Erythroblast (primary cell): Measurements from ENCODE around the gene OR2M2.

Experiments
- DNase-seq, 2 experiments: peaks; one replicate each; lab custom pipeline; 2025; lab: John Stamatoyannopoulos, UW
- GATA1 ChIP-seq: IDR thresholded peaks from 2 replicates; pipeline ENCODE4 v1.6.1; 2011; ENCODE audit warnings: low read depth, mild to moderate bottlenecking, control low read depth, low read length, moderate library complexity
- POLR2A ChIP-seq: IDR thresholded peaks from 2 replicates; pipeline ENCODE4 v1.6.1; 2011; ENCODE audit warnings: mild to moderate bottlenecking, low read length

OR2M2 gene

GRCh38 chr1:248174521-248174920, at the start of gene OR2M2:
OR2M2 (plus strand) TSS chr1:248174821; CDS start chr1:248179986, 5,165 bp downstream.
- no peak for DNase-seq
- no peak for TF ChIP-seq GATA1

GRCh38 chr1:248127653-248128052, 47.0 kb upstream of the OR2M2 start:
- TF ChIP-seq GATA1 (no peak), POLR2A (no peak)
- DNase-seq, result no peak

- TF ChIP-seq GATA1 (no peak), POLR2A (no peak)
- no peak for DNase-seq
These were observed 37.8 kb upstream of the OR2M2 start for GRCh38 chr1:248136811-248137210.

GRCh38 chr1:248140846-248141245, 33.8 kb upstream of the OR2M2 start:
- no peak for DNase-seq
- TF ChIP-seq POLR2A (no peak), GATA1 (no peak)

- no peak for TF ChIP-seq POLR2A
- TF ChIP-seq GATA1, result no peak
- DNase-seq, result no peak
These were observed 31.3 kb upstream of the OR2M2 start for GRCh38 chr1:248143311-248143710.

- TF ChIP-seq GATA1 (no peak), POLR2A (no peak)
- DNase-seq, result no peak
These were observed 30.0 kb upstream of the OR2M2 start, which contains the start of gene OR2M5 for GRCh38 chr1:248144513-248145198. OR2M5 (plus strand) TSS chr1:248145148; CDS start chr1:248145148, 0 bp downstream.

GRCh38 chr1:248152056-248152827, 22.4 kb upstream of the OR2M2 start:
- DNase-seq, result no peak
- TF ChIP-seq GATA1 (no peak), POLR2A (no peak)

- DNase-seq, result no peak
- TF ChIP-seq GATA1 (no peak), POLR2A (no peak)
These were observed 18.7 kb upstream of the OR2M2 start for GRCh38 chr1:248155927-248156326.

GRCh38 chr1:248158758-248159157, 15.9 kb upstream of the OR2M2 start:
- TF ChIP-seq POLR2A, result no peak
- no peak for TF ChIP-seq GATA1
- no peak for DNase-seq

- TF ChIP-seq POLR2A (no peak), GATA1 (no peak)
- no peak for DNase-seq
These were observed 10.6 kb upstream of the OR2M2 start for GRCh38 chr1:248164031-248164430.

- DNase-seq, result no peak
- TF ChIP-seq POLR2A (no peak), GATA1 (no peak)
These were observed 9.4 kb upstream of the OR2M2 start for GRCh38 chr1:248165186-248165585.

GRCh38 chr1:248183996-248184395, 9.4 kb downstream of the OR2M2 start:
- TF ChIP-seq POLR2A (no peak), GATA1 (no peak)
- no peak for DNase-seq

GRCh38 chr1:248187363-248187762, 12.7 kb downstream of the OR2M2 start:
- TF ChIP-seq GATA1 (no peak), POLR2A (no peak)
- DNase-seq, result no peak

- TF ChIP-seq POLR2A (no peak), GATA1 (no peak)
- DNase-seq, result no peak
These were observed 14.4 kb downstream of the OR2M2 start for GRCh38 chr1:248189026-248189425.
